ENCODE measurements around the gene FRG2B.
A peak's percentile ranks its signal among the peaks of the same experiment; 100 is the strongest.
"Not testable (repeated sequence)": the region's sequence is repeated elsewhere in the genome, so short reads cannot be mapped to it uniquely, and the experiment has no call there.

The FRG2B gene

DNA sequence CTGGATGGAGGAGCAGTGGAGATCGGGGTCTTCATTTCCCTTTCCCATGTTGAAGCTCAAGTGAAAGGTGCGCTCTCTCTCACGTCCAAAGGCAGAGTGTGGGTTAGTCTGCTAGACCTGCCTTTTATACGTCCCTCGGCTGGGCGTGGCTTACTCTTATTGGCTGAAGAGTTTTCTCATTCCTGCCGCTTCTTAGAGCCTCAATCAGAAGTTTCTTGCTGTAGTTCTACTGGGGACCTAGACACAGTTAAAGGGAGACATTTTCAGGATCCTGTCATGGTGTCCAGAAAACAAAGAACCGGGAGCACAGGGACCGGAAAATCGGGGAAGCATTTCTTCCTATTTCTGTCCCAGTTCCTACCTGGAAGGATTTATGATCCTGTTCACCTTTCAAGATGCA, at the start of gene FRG2B:
TSS of gene FRG2B (minus strand) at position 101 of the 400 bp plus-strand sequence. CDS start at position 48, 53 bp downstream.
- not testable (repeated sequence) for H3K27ac ChIP-seq

DNA sequence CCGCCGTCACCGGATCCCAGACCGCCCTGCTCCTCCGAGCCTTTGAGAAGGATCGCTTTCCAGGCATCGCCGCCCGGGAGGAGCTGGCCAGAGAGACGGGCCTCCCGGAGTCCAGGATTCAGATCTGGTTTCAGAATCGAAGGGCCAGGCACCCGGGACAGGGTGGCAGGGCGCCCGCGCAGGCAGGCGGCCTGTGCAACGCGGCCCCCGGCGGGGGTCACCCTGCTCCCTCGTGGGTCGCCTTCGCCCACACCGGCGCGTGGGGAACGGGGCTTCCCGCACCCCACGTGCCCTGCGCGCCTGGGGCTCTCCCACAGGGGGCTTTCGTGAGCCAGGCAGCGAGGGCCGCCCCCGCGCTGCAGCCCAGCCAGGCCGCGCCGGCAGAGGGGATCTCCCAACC, 40.9 kb upstream of the FRG2B start:
- not testable (repeated sequence) for H3K27ac ChIP-seq

- not testable (repeated sequence) for H3K27ac ChIP-seq
These were observed 37.1 kb upstream of the FRG2B start for GRCh38 chr10:133663544-133664160.

- not testable (repeated sequence) for H3K27ac ChIP-seq
These were observed 34.5 kb upstream of the FRG2B start for GRCh38 chr10:133661122-133661521.

DNA sequence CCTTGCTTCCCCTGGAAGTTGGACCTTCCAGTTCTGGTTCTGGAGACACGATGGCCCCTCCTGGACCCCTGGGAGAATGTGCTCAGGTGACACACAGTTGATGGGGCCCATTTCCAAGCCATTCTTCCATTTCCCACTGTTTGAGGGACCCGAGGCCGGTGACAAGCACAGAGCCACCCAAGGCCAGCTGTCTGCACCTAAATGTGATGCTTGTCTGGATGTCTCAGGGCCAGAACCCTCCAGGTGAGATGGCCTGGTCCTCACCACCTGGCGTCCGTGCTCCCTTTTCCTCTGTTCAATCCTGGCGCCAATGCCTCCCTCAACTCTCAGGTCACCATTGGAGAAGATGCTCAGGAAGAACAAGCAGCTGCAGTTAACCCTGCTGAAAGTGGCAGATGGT, 33.9 kb upstream of the FRG2B start:
- not testable (repeated sequence) for H3K27ac ChIP-seq

- H3K27ac ChIP-seq: not testable (repeated sequence)
These were observed 30.7 kb upstream of the FRG2B start for GRCh38 chr10:133657276-133657675.

DNA sequence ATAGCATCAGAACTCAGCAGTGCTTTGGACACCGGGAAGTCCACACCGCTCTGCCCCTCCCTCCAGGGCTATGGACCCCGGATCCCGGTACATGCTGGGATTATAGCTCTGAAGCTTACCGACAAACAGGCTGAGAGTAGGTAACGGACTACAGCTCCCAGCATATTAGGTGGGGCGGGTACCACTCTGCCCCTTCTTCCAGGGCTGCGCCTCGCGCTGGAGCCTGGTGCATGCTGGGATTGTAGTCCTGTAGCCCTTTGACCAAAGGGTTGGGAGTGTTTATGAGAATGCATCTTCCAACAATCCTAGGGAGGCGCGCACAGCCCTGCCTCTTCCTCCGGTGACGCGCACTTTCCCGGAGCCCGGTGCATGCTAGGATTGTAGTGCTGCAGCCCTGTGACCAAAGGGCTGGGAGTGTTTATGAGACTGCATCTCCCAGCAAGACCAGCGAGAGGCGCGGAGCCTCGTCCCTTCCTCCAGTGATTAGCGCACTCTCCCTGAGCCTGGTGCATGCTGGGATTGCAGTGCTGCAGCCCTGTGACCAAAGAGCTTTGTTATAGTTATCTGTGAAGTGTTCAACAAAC, 22.4 kb upstream of the FRG2B start:
- not testable (repeated sequence) for H3K27ac ChIP-seq

DNA sequence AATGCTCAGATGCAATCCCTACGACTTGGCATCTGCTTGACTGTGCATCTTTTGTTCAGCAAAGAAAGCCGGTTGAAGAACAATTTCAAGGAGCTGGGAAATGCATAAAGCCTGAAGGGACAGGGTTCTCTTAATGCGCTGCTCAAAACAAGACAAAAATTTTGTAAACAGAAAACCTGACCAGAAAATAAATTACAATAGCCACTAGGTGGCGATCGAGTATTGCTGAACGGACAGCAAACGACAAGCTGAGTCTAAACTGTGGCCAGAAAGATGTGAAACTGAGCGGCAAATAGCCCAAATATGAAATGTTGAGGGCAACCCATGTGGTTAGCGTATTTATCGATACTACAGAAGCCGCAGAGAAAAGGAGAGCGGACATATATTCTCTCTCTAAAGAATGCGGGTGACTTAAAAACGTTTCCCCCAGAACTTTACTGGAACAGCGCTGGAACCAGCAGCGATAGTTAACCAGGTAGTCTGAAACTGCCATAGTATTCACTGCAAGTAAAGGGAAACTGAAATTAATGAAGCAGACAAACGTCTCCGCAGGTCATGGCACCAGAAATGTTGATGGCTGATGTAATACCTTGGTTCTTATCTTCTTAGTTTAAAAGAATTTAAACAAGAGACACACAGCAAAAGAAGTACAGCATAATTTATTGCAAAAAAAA, 20.6 kb upstream of the FRG2B start:
- not testable (repeated sequence) for H3K27ac ChIP-seq

GRCh38 chr10:133637846-133638235, 11.2 kb upstream of the FRG2B start:
- not testable (repeated sequence) for H3K27ac ChIP-seq

GRCh38 chr10:133637202-133637845, 10.7 kb upstream of the FRG2B start:
- TF ChIP-seq CTCF (IDR thresholded peaks at IDR 0.05): peak; percentile 24
- not testable (repeated sequence) for H3K27ac ChIP-seq

GRCh38 chr10:133630723-133631249, 4.2 kb upstream of the FRG2B start:
- not testable (repeated sequence) for H3K27ac ChIP-seq

GRCh38 chr10:133622544-133622943, 4.1 kb downstream of the FRG2B start:
- H3K27ac ChIP-seq: not testable (repeated sequence)

DNA sequence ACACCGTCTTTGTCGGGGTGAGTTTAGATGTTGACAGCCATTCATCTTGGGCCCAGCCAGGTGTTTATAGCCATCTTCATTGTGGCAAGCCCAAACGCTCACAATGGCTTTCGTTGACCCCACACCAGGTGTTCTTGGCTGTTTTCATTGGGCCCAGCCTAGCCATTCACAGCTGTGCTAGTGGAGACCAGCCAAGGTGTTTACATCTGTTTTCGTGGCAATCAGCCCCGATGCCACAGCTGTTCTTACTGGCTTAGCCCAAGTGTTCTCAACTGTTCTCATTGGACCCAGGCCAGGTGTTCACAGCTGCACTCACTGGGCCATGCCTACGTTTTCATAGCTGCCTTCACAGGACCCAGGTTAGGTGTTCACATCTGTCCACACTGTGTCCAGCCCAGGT, 7.7 kb downstream of the FRG2B start:
- H3K27ac ChIP-seq: no peak overlapping the region
- TF ChIP-seq ZFX (IDR thresholded peaks at IDR 0.05; ENCODE audit: borderline replicate concordance) (no peak), CTCF (IDR thresholded peaks at IDR 0.05) (no peak)
